GM21423 (cell line): ENCODE data around the gene ZNF775.

Experiments
- ATAC-seq: cut with Tn5 transposase; IDR thresholded peaks from one replicate; pipeline ENCODE4 v1.9.1; 2021; ENCODE audit warnings: mild to moderate bottlenecking, moderate library complexity; ENCODE audit not compliant: unreplicated experiment

ZNF775 gene

GRCh38 chr7:150368096-150368883, 10.8 kb upstream of the ZNF775 start, which contains the start of gene REPIN1:
Gene REPIN1 (plus strand): TSS chr7:150368822. CDS start chr7:150369712, 890 bp downstream.
- peak; percentile 39 for ATAC-seq

GRCh38 chr7:150368884-150369747, 10.0 kb upstream of the ZNF775 start:
- peak; percentile 55 for ATAC-seq

- no peak for ATAC-seq
Observed at GRCh38 chr7:150369748-150370501, 9.2 kb upstream of the ZNF775 start.

DNA sequence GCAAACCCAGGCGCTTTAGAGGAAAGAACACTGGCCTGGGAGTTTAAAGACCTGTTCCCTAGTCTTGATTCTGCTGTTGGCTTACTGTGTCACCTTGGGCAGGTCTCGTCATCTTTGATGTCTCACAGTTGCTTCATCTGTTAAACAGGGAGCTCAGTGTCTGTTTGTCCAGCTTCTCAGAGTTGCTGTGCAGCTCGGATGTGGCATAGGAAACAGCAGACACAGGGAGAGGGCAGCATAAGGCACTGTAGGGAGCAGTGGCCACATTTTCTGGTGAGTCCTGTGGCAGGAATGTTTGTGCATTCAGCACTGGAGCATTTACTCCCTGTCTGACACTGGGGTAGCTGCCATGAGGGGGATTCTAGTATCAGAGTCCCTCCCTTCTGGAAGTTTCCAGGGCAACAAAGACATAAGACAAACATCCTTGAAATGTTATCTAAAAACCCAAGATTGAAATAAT, 8.5 kb upstream of the ZNF775 start:
- ATAC-seq = no peak

DNA sequence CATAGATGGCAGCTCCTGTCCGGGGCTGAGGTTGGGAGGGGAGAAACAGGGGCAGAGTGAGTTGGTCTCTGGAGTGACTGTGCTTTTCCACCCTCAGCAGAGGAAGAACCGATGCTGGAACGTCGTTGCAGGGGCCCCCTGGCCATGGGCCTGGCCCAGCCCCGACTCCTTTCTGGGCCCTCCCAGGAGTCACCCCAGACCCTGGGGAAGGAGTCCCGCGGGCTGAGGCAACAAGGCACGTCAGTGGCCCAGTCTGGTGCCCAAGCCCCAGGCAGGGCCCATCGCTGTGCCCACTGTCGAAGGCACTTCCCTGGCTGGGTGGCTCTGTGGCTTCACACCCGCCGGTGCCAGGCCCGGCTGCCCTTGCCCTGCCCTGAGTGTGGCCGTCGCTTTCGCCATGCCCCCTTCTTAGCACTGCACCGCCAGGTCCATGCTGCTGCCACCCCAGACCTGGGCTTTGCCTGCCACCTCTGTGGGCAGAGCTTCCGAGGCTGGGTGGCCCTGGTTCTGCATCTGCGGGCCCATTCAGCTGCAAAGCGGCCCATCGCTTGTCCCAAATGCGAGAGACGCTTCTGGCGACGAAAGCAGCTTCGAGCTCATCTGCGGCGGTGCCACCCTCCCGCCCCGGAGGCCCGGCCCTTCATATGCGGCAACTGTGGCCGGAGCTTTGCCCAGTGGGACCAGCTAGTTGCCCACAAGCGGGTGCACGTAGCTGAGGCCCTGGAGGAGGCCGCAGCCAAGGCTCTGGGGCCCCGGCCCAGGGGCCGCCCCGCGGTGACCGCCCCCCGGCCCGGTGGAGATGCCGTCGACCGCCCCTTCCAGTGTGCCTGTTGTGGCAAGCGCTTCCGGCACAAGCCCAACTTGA, 7.8 kb upstream of the ZNF775 start:
- ATAC-seq = no peak

- no peak for ATAC-seq
Observed at GRCh38 chr7:150371996-150372270, 7.2 kb upstream of the ZNF775 start.

- ATAC-seq = no peak
Observed at GRCh38 chr7:150372271-150373048, 6.7 kb upstream of the ZNF775 start.

GRCh38 chr7:150373049-150373801, 5.9 kb upstream of the ZNF775 start:
- no peak for ATAC-seq

GRCh38 chr7:150374026-150374425, 5.1 kb upstream of the ZNF775 start:
- no peak for ATAC-seq

- ATAC-seq = no peak
Observed at GRCh38 chr7:150374472-150374871, 4.7 kb upstream of the ZNF775 start.

- no peak for ATAC-seq
Observed at GRCh38 chr7:150375662-150376521, 3.2 kb upstream of the ZNF775 start.

GRCh38 chr7:150376560-150376959, 2.6 kb upstream of the ZNF775 start:
- no peak for ATAC-seq

DNA sequence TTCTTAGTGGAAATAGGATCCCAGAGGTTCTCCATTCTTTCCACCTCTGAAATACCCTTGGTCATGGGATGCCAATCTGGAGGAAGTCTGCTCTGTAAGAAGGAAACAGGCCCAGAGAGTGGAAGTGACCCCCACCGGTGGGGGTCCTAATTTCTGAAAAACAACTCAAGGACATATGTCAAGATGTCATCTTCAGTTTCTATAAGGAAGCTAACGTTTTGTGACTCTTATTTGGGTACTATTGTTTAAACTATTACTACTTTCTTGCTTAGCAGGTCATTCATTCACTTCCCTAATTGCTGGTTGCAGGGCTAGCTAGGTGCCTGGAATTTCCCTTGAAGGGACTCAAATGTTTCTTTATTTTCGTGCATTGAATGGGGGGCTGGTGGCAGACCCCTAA, 1.9 kb upstream of the ZNF775 start:
- ATAC-seq = no peak

DNA sequence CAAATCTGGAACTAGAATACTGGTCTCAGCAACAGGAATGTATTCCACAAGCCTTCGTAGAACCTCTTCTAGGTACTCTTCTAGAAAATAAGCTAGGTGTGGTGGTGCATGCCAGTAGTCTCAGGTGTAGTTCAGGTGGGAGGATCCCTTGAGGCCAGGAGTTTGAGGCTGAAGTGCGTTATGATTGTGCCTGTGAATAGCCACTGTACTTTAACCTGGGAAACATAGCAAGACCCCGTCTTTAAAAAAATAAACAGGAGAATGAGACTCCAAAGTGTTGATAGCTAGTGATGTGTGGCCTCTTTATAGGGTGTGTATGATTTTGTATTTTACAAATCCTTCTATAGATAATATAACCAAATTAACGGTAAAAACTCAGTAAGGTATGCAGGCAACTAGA, 1.5 kb upstream of the ZNF775 start:
- no peak for ATAC-seq

- ATAC-seq = peak; percentile 24
Observed at GRCh38 chr7:150378115-150378852, 846 bp upstream of the ZNF775 start.

DNA sequence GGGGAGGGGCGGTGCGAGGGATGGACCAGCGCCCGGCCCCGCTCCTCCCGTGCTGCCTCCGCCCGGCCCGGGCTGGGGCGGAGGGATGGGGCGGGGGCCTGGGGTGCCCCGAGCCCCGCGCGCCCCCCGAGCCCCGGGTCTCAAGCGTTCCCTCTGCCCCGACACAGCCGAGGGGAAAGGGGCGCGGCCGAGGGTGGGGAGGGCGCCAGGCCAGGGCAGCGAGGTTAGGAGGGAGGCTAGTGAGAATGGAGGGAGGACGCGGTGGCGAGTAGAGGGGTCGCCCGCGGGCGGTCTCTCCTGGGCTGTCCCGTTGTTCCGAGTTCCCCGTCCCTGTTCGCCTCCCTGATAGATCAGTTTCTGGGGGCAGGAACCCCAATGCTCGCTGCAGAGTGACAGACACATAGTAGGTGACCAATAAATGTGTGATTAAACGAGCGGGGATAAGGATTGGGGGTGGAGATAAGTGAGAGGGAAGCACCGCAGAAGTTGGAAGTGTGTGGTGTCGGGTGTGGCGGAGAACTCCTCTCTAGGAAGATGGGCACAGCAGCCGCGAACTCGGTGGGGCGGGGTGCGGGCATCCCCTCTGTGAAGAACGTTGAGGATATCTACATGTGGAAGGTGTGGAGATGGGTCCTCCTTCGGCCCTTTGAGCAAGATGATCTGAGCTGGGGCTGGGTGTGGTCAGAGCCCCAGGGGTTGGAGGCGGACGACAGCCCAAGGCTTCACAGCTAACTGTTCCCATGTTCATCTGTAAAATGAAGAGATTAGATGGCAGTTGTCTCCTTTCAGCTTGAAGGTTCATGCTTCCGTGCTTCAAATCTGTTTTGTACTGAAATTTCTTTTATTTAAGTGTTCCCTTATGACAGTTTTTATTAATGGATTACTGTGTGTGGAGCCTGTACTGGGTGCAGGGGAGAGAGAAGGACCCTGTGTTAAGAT, 580 bp downstream of the ZNF775 start:
- ATAC-seq = no peak
